Activated T-cell treated with anti-CD3 and anti-CD28 coated beads, Interleukin-2, amount 50 U/mL, for 48 hours (primary cell): ENCODE measurements around the gene IFNGR1.
"Not testable (repeated sequence)": the region's sequence is repeated elsewhere in the genome, so short reads cannot be mapped to it uniquely, and the experiment has no call there.

Experiments
- DNase-seq, 2 experiments: peaks; one replicate each; pipeline ENCODE4 v3.0.0-alpha.2; 2020

The IFNGR1 gene

DNA sequence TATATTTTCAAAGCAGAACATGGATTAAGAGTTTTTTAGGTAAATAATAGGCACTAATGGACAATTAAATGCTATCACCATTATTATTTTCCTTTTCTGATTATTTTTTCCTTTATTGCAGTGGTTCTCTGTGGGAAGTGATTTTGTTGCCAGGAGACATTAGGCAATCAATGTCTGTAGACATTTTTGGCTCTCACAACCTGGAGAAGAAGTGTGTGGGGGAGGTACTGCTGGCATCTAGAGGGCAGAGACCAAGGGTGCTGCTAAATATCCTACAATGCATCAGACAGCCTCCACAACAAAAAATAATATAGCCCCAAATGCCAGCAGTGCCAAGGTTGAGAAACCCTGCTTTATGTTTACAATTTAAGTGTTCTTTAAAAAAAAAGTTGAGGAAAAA lies 8.3 kb downstream of the IFNGR1 start:
- no peak for DNase-seq

DNA sequence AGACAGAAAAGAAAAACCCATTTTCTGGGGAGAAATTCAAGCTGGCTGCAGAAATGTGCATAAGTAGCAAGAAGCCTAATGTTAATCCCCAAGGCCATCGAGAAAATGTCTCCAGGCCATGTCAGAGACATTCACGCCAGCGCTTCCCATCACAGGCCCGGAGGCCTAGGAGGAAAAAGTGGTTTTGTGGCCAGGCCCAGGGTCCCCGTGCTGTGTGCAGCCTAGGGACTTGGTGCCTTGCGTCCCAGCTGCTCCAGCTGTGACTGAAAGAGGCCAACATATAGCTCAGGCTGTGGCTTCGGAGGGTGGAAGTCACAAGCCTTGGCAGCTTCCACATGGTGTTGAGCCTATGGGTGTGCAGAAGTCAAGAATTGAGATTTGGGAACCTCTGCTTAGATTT lies 10.9 kb downstream of the IFNGR1 start:
- no peak for DNase-seq

DNA sequence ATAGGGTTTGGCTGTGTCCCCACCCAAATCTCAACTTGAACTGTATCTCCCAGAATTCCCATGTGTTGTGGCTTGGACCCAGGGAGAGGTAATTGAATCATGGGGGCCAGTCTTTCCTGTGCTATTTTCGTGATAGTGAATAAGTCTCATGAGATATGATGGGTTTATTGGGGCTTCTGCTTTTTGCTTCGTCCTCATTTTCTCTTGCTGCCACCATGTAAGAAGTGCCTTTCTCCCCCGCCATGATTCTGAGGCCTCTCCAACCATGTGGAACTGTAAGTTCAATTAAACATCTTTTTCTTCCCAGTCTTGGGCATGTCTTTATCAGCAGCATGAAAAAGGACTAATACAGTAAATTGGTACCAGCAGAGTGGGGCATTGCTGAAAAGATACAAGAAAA lies 11.7 kb downstream of the IFNGR1 start:
- DNase-seq: not testable (repeated sequence)

DNA sequence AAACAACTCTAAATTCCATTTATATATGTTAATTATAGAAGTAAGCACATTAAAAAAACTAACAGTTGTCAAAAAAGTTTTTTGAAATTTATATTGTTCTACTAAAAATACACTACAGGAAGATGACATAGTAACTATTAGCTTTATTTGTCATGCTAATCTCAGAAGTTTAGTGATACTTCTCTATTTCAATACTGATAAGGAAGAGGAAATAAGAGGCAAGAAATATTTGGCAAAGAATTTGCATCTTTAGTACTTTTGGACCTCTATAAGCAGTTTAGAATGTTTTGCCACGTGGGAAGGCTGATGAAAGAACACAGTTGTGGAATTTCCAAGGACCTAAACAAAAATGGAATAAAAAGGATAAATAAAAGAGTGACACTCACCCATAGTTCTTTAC lies 12.6 kb downstream of the IFNGR1 start:
- DNase-seq: no peak

DNA sequence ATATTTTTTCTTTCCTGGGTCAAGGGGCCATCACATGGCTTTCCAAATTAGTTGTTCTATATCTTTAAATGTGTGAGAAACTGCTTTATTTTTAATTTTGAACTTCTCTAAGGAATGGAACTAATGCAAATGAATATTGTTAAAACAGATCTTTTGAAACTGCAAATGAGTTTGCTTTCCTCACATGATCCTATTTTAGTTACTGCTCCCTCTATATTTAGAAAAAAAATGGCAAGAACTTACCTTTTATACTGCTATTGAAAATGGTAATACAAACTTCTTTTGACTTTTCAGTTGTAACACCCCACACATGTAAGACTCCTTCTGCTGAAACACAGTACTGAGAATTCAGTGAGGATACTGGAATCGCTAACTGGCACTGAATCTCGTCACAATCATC lies 15.9 kb downstream of the IFNGR1 start:
- no peak for DNase-seq

DNA sequence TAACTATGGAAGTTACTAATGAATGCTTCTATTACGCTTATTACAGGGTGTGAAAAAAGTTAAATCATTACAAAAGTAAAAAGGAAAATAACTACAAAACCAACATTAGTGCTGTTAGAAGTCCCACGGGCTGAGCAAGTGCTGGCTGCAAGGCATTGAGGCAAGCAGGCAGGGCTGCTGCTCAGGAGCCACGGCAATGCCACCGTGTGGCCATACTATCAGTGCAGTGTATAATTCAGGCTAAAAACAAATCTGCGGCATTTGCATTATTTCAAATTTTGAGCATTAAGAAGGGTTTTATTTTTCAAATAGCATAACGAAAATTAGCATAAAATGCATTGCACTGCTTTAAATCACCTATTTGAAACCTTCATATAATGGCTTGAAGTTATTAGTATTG lies 17.1 kb downstream of the IFNGR1 start:
- DNase-seq: no peak

DNA sequence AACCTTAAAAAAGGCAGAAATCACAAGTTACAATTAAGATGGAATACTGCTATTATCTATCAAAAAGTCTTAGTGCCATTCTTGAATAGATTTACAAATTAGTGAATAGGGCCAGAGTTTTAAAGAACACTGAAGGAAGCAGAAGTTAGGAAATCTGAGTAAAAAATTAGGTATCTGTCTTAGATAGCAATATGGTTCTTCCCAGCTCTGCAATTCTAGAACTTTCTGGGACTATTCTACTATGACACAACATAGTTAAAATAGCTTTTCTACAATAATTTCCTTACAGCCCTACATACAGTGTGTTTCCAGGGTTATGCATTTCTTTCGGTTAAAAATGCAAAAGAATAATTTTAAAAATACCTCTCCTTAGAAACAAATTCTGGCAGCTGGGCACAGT lies 18.2 kb downstream of the IFNGR1 start:
- no peak for DNase-seq

DNA sequence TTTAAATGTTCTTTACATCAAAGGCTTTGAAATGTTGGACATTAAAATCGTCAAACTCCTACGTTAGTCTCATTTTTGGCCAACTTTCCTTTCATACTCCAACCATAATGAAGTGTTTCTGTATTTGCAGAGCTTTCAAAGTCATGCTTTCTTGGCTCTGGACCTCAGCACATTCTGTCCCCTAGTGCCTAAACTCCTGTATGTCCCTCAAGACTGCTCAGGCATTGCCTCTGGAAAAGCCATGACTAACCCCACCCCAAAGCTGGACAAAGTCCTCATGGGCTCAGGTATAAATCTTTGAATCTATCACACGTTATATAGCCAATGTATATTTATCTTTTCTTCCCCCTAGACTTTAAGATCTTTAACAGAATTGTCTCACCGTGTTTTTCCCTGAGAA lies 18.9 kb downstream of the IFNGR1 start:
- DNase-seq: no peak

DNA sequence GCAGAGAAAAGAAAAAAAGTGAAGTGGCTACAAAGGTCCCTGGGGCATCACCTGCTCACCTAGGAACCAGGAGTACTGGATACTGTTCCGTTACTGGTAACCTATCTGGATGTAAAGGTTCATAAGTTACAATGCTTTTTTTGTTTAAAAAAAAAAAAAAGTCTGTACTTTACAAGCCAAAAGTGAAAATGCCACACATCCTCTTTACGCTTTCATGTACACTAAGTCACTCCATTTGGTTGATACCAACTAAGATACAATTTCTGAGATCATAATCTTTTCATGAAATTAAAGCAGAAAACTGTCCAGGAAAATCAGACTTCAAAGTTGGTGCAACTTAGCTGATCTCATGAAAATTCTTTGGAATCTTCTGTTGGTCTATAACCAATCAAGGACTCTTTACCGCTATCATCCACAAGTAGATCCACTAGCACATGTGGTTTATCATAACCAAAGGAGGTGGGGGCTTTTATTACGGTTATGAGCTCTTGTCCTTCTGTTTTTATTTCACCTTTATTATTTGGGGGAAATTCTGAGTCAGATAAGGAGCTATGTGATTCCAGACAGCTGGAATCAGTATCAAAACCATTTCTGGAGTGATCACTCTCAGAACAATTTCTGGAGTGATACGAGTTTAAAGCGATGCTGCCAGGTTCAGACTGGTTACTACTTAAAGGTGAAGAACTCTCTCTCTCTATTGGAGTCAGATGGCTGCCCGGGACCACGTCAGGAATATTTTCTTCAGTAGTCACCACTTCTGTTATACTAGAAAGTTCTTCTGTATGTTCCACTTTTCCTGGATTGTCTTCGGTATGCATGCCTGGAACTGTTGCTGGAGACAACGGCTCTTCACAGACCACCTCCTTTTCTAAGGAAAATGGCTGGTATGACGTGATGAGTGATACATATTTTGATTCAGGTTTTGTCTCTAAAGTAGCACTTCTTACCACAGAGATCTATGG lies 21.2 kb downstream of the IFNGR1 start:
- no peak for DNase-seq

DNA sequence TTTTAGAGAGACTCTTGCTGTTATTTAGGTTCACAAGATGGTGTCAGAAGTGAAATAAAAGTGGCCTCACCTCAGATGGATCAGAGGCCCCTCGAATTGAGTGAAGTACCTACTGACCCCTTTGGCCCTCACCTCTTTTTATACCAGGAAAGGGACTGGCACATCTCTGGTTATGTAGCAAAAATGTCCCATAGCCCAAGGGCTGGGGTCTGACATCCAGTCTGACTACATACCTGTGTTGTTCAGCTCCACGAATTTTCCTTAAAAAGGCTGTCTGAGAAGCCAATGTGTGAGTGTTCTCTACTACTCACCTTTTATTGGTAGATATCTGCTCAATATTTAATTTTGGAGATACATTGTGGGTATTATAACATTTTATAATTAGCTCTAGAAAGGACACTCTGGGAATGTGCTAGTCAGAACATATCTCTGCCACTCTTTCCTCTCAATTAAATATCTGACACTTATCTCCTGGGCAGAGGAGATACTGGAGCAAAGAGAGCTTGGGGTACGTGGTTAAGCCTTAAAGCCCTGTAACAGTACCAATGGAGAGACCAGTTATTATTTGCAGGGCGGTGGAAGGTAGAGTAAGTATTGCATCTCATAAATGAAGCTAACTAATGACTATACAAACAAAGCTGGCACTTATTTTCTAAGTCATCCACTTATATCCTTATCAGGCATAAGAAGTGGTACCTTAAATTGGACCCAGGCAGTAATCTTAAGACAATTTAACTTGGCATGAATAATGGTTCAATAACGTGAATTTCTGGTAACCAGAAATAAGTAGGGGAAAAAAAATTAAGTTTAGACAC lies 25.7 kb downstream of the IFNGR1 start:
- DNase-seq: no peak

DNA sequence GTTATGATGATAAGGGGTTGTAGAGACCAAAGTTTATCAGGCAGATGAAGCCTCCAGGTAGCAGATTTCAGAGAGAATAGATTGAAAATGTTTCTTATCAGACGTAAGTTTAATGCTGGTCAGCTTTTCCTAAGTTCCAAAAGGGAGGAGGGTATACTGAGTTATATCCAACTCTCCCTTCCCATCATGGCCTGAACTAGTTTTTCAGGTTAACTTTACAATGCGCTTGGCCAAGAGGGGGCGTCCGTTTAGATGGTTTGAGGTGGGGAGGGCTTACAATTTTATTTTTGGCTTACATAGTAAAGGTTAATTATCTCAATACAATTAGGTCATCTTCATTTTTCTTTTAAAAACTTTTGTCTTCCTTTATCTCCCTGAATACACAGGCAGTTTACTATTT lies 26.4 kb downstream of the IFNGR1 start:
- DNase-seq: no peak

DNA sequence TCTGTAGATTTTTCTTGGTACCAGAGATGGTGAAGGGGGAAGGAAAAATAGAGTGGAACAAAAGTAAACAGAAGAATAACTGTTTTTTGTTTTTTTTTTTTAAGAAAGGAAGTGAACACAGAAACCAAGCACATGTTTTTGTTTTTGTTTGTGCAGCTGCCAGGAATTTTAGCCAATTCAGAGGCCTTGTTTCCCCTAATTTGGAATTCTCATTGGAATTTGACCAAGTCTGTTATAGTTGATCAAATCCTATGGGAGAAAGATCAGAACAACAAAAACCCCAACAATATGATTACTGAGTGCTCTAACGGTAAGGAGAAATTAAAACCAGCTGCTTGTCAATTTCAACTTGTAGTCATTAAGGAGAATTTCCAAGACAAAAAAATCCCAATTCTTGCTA lies 27.5 kb downstream of the IFNGR1 start:
- no peak for DNase-seq

DNA sequence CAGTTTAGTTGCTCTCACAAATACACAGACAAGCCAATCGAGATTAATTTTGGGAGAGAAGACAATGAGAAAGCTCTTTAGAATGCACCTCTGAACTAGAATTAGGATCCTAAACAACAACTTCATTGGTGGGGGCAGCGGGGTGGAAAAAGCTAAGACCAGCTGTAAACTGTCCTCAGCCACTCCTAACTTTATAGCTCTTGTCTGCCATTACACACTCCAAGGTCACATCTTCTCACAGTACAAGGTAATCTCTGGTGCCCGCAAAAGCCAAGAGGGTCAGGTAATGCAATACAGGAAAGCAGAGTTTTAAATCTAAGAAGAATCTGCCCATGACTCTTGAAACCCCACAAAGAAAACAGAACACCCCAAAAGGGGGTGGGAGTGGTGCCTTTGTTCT lies 27.9 kb downstream of the IFNGR1 start:
- DNase-seq: no peak

DNA sequence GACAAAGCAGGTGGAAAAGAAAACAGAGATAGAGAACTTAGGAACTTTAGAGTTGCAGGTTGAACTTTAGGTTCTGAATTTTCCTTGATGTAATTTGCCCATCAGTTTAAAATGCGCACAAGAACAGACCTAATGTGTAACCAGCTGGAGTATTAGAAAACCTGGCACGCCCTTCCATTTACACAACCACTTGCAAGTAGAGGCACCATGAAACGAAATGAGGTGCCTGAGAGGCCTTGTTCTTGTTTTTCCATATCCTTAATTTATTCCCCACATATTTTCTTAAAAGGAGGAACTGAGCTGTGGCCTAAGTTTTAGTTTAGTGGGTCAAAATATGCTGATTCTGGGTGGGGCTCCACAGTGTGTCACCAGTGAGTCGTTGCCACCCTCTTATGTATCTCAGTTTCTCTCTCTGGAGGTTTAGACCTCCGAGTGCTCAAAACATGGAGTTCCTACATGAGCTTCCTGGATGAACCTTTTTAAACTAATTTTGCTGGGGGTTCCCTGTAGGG lies 28.5 kb downstream of the IFNGR1 start:
- no peak for DNase-seq

DNA sequence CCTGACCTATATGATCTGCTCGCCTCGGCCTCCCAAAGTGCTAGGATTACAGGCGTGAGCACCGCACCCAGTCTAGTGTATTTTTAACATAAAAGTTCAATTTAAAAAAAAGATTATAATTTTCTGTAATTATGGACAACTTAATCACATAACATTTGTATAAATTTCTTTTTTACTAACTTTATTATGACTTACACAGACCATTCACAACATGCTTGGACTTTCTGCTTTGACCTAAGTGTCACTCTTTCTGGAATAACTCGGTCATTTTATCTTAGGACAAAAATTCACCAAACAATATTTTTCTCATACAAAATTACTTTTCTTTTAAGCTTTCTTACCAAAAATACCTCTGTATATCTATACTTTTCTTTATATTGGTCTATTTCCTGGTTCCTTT lies 30.3 kb downstream of the IFNGR1 start:
- DNase-seq: no peak

DNA sequence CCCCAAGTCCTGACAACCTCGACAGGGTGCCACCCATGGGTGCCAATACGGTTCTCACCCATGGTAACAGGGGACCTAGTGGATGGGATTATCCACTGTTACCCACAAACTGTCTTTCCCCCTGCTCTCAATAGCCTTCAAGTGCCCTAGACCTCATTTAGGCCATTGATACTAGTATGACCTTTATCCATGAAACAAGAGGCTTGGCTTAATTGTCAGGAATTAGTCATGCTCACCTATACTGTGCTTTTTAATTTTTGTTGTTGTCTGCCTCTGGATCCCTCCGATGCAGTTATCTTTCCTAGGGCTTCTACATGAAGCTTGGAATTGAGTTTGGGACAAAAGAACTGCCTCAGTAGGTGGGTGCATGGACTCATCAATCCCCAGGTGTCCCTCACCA lies 33.9 kb downstream of the IFNGR1 start:
- DNase-seq: no peak

DNA sequence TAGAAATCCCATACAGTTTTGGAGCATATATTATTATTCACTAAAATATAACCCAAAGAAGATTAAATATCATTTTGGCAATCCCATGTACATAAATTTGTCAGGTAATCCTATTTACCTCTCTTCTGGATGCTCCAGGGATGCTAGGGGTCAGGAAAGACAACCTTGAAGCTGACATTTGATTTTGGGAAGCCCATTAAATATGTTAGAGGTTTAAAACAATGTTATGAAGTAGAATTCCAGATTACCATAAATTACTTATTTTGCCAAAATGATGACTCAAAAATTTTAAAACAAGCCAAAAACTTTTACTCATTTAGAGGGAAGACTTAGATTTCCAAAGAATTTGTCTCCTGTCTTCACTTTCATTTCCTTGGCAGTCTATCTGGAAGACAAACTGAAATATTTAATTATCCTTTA lies 36.5 kb downstream of the IFNGR1 start:
- no peak for DNase-seq

DNA sequence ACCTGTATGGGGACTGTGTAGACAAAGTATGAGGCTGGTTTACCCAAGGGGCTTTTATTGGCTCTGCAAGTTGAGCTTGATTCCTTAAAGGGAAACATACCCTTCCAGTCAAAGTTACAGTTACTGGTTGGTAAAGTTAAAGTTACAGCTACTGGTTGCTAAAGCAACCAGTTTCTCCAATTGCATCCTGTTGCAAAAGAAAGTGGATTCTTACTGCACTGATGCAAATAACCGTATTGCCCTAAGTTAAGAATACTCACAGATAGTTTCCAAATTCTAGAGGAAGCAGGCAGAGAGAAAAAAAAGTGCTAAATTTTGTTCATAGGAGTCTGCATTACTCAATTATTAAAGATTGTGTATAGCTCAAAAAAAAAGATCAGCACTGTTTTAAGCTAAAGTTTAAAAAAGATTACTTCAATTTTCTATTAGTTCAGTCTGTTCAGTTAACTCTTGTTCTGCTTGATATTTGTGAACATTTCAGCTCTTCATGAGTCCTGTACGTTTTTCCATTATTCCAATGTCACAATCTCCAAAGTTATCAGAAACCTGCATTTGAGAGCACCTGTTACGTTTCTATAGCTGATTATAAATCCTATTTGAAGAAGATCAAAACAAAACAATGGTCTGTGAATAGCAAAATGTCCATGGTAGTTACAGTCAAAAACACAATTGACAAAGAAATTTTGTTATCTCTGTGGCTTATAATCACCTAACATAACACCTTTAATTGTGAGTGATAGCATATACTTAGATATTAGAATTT lies 37.1 kb downstream of the IFNGR1 start:
- DNase-seq: no peak

DNA sequence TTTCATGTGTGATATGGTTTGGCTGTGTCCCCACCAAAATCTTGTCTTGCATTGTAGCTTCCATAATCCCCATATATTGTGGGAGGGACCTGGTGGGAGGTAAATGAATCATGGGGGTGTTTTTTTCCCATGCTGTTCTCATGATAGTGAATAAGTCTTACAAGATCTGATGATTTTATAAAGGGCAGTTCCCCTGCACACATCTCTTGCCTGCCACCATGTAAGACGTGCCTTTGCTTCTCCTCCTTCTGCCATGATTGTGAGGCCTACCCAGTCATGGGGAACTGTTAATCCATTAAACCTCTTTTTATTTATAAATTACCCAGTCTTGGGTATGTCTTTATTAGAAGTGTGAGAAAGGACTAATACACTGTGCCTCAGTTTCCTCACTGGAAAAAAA lies 41.6 kb downstream of the IFNGR1 start:
- no peak for DNase-seq

DNA sequence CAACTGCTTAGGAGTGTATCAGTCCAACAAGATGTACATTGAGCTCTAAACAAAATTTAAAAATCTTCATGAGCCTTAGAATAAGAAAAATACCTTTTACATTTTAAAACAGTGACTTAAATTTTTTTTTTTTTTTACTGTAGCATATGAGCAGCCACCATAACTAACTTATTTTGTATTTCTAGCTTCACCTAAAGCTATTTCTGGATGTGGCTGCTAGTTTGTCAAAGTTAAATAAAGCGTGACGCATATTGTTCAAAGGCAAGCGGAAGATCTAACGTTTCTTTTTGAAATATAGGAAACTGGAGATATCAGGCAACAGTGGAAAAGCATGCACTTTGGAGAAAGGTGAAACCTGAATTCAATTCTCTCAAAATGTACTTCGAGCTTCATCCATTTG lies 42.5 kb downstream of the IFNGR1 start:
- DNase-seq: no peak

DNA sequence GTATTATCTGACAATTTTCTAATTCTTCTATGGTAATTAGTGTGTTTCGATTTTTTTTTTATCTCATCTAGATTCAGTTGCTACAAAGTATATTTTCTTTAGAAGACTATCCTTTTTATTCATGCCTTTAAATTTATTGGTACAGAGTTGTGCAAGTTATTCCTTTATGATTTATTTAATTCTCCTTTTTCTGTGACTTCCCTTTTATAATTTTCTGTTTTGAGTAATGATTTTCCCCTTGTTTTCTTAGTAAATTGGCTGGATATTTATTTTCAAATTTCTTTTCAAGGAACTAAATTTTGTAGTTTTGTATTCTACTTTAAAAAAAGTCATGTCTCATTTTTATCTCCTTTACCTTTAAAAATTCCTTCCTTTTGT lies 43.3 kb downstream of the IFNGR1 start:
- no peak for DNase-seq

DNA sequence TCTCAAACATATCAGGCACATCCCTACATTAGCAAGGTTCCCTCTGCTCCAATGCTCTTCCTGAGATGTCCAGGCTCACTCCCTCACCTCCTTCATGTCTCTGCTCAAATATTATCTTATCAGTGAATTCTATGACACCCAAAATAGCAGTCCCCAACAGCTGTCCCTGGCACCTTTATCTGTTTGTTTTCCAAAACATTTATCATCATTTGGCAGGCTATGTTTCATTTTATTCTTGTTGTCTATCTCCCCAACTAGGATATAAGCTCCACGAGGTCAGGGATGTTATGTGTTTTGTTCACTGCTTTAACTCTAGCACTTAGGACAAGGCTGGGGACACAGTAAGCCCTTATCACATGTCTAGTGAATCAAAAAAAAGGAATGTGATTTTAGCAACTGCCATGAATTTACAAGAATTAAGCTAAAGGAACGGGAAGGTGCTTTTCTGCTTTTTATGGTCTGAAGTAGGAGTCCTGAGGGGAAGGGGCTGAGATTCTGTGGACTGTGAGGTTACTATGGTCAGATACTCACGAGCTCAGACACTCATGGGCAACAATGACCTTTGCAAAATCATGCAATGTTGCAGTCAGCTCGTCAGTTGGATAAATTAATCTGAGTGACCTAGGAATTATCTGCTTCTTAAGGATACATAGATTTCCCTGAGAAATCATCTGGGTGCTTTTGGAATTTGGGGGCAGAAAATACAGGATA lies 43.9 kb downstream of the IFNGR1 start:
- DNase-seq: no peak

DNA sequence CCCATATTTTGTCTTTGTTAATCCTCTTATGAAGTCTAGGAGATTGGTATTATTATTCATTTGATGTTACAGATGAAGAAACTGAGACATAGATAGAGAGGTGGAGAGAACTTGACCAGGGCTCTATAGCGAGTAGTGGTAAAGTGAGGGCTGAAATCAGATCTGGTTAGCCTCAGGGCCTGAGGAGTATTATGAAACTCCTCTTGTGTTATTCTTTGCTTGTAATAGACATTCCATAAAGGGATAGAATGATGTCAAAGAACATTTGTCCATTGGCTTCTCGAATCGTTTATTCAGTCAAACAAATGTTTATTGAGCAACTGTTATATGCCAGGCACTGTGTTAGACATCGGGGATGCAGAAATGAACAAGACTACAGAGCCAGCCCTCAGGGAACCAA lies 45.7 kb downstream of the IFNGR1 start, which contains the start of gene IL22RA2:
TSS of gene IL22RA2 (minus strand) at position 144 of the 400 bp plus-strand sequence. CDS start 11,895 bp downstream, outside the sequence.
- no peak for DNase-seq
